ENCODE measurements around the gene PSMD8.

GRCh38 chr19:38425222-38425809 is 50.9 kb downstream of the PSMD8 start:
- TF ChIP-seq CTCF (IDR thresholded peaks at IDR 0.05) (no peak), POLR2A (IDR thresholded peaks at IDR 0.05) (no peak)

Measured in body of pancreas (tissue), 4 donors.